Upper lobe of left lung (tissue), 4 donors: ENCODE data around the gene ANKRD63.

Source experiments
- POLR2A ChIP-seq, 4 donors: fragments of 450-650 bp; IDR thresholded peaks; one replicate each; pipeline ENCODE4 v1.5.1; 2016 to 2017; ENCODE audit warnings: antibody characterized with exemption in 4 of 4, mild to moderate bottlenecking in 2 of 4
- POLR2AphosphoS5 ChIP-seq, 2 donors: sonication (generic); formaldehyde crosslinking; IDR thresholded peaks; one replicate each; pipeline ENCODE4 v1.5.1; 2017; ENCODE audit warnings: antibody characterized with exemption in 2 of 2
- TF ChIP-seq, protein P1 (sequence below), 6 experiments: fragments of 450-650 bp in 4 of 6; fragments of 200-600 bp in 2 of 6; sonication (generic) in 2 of 6; IDR thresholded peaks; one replicate each; pipeline ENCODE4 v1.5.1; 2016 to 2019; ENCODE audit warnings: antibody characterized with exemption in 6 of 6

DNA sequence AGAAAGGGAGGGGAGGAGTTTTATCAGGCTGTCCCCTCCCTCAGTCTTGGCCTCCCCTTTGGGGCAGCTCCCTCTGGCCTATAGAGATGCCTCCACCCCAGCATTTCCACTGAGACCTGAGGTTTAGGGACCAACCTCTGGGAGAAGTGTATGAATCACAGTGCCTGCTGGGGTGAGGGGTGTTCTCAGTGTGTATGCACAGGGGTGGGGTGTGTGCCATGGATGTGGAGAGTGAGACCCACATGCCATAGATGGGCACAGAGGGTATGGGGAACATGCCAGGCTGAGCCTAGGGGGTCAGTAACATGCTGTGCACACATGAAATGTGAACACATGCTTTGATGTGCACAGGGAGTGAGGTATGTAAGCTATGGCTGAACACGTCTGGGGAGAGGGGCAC lies 12.4 kb upstream of the ANKRD63 start:
- TF ChIP-seq, protein P1, sequence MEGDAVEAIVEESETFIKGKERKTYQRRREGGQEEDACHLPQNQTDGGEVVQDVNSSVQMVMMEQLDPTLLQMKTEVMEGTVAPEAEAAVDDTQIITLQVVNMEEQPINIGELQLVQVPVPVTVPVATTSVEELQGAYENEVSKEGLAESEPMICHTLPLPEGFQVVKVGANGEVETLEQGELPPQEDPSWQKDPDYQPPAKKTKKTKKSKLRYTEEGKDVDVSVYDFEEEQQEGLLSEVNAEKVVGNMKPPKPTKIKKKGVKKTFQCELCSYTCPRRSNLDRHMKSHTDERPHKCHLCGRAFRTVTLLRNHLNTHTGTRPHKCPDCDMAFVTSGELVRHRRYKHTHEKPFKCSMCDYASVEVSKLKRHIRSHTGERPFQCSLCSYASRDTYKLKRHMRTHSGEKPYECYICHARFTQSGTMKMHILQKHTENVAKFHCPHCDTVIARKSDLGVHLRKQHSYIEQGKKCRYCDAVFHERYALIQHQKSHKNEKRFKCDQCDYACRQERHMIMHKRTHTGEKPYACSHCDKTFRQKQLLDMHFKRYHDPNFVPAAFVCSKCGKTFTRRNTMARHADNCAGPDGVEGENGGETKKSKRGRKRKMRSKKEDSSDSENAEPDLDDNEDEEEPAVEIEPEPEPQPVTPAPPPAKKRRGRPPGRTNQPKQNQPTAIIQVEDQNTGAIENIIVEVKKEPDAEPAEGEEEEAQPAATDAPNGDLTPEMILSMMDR (IDR thresholded peaks at IDR 0.05) = no peak
- TF ChIP-seq POLR2AphosphoS5 (IDR thresholded peaks at IDR 0.05) = no peak
- TF ChIP-seq POLR2A (IDR thresholded peaks at IDR 0.05) = no peak
